Measurements from ENCODE around the gene RGS7.

DNA sequence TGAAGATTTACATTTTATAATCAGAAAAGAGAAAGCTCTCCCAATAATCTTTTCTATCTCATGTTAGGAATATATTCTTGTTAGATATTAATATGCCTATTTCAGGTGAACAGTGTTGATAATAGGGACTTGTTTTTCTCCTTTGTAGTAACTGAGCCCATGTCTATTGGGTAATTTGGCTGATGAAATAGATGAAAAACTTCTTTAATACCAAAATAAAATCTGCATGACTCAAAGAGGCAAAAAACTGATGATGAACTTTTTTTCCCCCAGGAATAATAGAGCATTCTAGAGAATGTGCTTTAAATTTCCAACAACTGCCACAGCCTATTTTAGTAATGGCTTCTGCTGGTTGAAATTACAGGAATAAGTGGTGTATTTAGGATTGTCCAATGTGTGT, 566.1 kb downstream of the RGS7 start:
- TF ChIP-seq CTCF (IDR thresholded peaks at IDR 0.05): no peak
- no peak for TF ChIP-seq POLR2AphosphoS5 (IDR thresholded peaks at IDR 0.05)
- TF ChIP-seq POLR2A (IDR thresholded peaks at IDR 0.05): no peak
- TF ChIP-seq EP300 (IDR thresholded peaks at IDR 0.05): no peak

Data from gastroesophageal sphincter (tissue), 3 donors.